Suprapubic skin (tissue), 4 donors: Measurements from ENCODE around the gene ANAPC7. TPM values are rescaled to one million over a fixed set of nuclear protein-coding genes. Genes with fewer than 3 reads are reported as not detected.

Source experiments
- DNase-seq, 2 donors: peaks; one replicate each; pipeline ENCODE4 v3.0.0-alpha.2; 2019; ENCODE audit warnings: low spot score in 2 of 2
- H3K27ac ChIP-seq: fragments of 200-600 bp; sonication (generic); one replicate; pipeline ENCODE4 v1.5.1; 2019
- H3K27me3 ChIP-seq: fragments of 200-600 bp; sonication (generic); one replicate; pipeline ENCODE4 v1.5.1; 2019
- H3K36me3 ChIP-seq: fragments of 200-600 bp; sonication (generic); one replicate; pipeline ENCODE4 v1.5.1; 2019
- H3K4me1 ChIP-seq: fragments of 200-600 bp; sonication (generic); one replicate; pipeline ENCODE4 v1.5.1; 2019
- H3K4me3 ChIP-seq: fragments of 200-600 bp; sonication (generic); one replicate; pipeline ENCODE4 v1.5.1; 2019; ENCODE audit warnings: mild to moderate bottlenecking
- H3K9me3 ChIP-seq: fragments of 200-600 bp; sonication (generic); one replicate; pipeline ENCODE4 v1.5.1; 2019
- CTCF ChIP-seq, 2 donors: fragments of 200-600 bp in 1 of 2; fragments of 450-650 bp in 1 of 2; sonication (generic) in 1 of 2; IDR thresholded peaks; one replicate each; pipeline ENCODE4 v1.5.1; 2016 to 2019; ENCODE audit warnings: antibody characterized with exemption in 2 of 2, mild to moderate bottlenecking in 1 of 2, moderate library complexity in 1 of 2
- EP300 ChIP-seq: sonication (generic); formaldehyde crosslinking; IDR thresholded peaks from one replicate; pipeline ENCODE4 v1.6.1; 2017; ENCODE audit warnings: antibody characterized with exemption
- POLR2A ChIP-seq, 2 donors: fragments of 450-650 bp; IDR thresholded peaks; one replicate each; pipeline ENCODE4 v1.6.1; 2017; ENCODE audit warnings: antibody characterized with exemption in 2 of 2, mild to moderate bottlenecking in 2 of 2, moderate library complexity in 2 of 2
- POLR2AphosphoS5 ChIP-seq, 3 donors: sonication (generic); formaldehyde crosslinking; IDR thresholded peaks; one replicate each; pipeline ENCODE4 v1.6.1; 2017; ENCODE audit warnings: antibody characterized with exemption in 3 of 3
- WGBS: methylation state at CpG from one replicate; pipeline ENCODE4 v1.1.5; 2018; 5-methylcytosine and 5-hydroxymethylcytosine counted together
- total RNA-seq, 4 donors: library from RNA; depleted of rRNA; stranded (reverse); fragments of >200 nt; gene quantifications; one replicate each; pipeline ENCODE4 v1.1.0, GENCODE V29; 2016

ANAPC7 gene
- total RNA-seq, 4 donors from 2014 or later, result 39.6 to 56.6 (median 45.6) TPM

- peaks cover 53% of the 10 kb centered on the region for H3K36me3 ChIP-seq
- no peak overlapping the region for H3K4me3 ChIP-seq
- H3K27me3 ChIP-seq, result no peaks in the 10 kb centered on the region
- TF ChIP-seq CTCF (IDR thresholded peaks at IDR 0.05), result no peak
- no peak for TF ChIP-seq POLR2AphosphoS5 (IDR thresholded peaks at IDR 0.05)
- TF ChIP-seq EP300, result no peak
- no peak for TF ChIP-seq POLR2A (IDR thresholded peaks at IDR 0.05)
- no peak for DNase-seq
- WGBS, result 41% methylated on average over 7 of the region's 12 CpGs
- no peaks in the 10 kb centered on the region for H3K9me3 ChIP-seq
- H3K4me1 ChIP-seq, result peaks cover 36% of the 10 kb centered on the region
- peak overlapping the region; percentile 16 for H3K27ac ChIP-seq
Observed at GRCh38 chr12:110349514-110350151, 53.9 kb downstream of the ANAPC7 start.

- no peak for TF ChIP-seq POLR2A (IDR thresholded peaks at IDR 0.05)
- TF ChIP-seq CTCF (IDR thresholded peaks at IDR 0.05), result no peak
- no peak for TF ChIP-seq EP300
- no peak for TF ChIP-seq POLR2AphosphoS5 (IDR thresholded peaks at IDR 0.05)
- peak overlapping the region; percentile 16 for H3K27ac ChIP-seq
- H3K36me3 ChIP-seq, result peaks cover 58% of the 10 kb centered on the region
- H3K4me3 ChIP-seq, result no peak overlapping the region
- H3K4me1 ChIP-seq, result peaks cover 40% of the 10 kb centered on the region
- WGBS, result 78% methylated on average over 4 of the region's 4 CpGs
- H3K9me3 ChIP-seq, result no peaks in the 10 kb centered on the region
- H3K27me3 ChIP-seq, result no peaks in the 10 kb centered on the region
- DNase-seq, result no peak
Observed at GRCh38 chr12:110349096-110349495, 54.4 kb downstream of the ANAPC7 start.

- 92% methylated on average over 7 of the region's 7 CpGs for WGBS
- H3K27ac ChIP-seq, result no peak overlapping the region
- H3K4me3 ChIP-seq, result no peak overlapping the region
Observed at GRCh38 chr12:110348431-110349059, 55.0 kb downstream of the ANAPC7 start.

GRCh38 chr12:110347767-110348166, 55.7 kb downstream of the ANAPC7 start:
- H3K9me3 ChIP-seq, result no peaks in the 10 kb centered on the region
- whole genome bisulfite sequencing, result 91% methylated on average over 3 of the region's 8 CpGs
- H3K4me3 ChIP-seq, result no peak overlapping the region
- DNase-seq, result no peak
- TF ChIP-seq POLR2A (IDR thresholded peaks at IDR 0.05) (no peak), EP300 (no peak), CTCF (IDR thresholded peaks at IDR 0.05) (no peak), POLR2AphosphoS5 (IDR thresholded peaks at IDR 0.05) (no peak)
- no peaks in the 10 kb centered on the region for H3K27me3 ChIP-seq
- H3K4me1 ChIP-seq, result peaks cover 40% of the 10 kb centered on the region
- H3K36me3 ChIP-seq, result peaks cover 71% of the 10 kb centered on the region
- no peak overlapping the region for H3K27ac ChIP-seq

More at GRCh38 chr12:110348431-110349059, 55.0 kb downstream of the ANAPC7 start:
- Histone ChIP-seq H3K36me3 (peaks cover 64% of the 10 kb centered on the region), H3K4me1 (peaks cover 40% of the 10 kb centered on the region), H3K27me3 (no peaks in the 10 kb centered on the region), H3K9me3 (no peaks in the 10 kb centered on the region)
- no peak for DNase-seq
- TF ChIP-seq EP300 (no peak), POLR2AphosphoS5 (IDR thresholded peaks at IDR 0.05) (no peak), CTCF (IDR thresholded peaks at IDR 0.05) (no peak), POLR2A (IDR thresholded peaks at IDR 0.05) (no peak)

GRCh38 chr12:110345963-110346362, 57.5 kb downstream of the ANAPC7 start:
- H3K4me1 ChIP-seq, result peaks cover 40% of the 10 kb centered on the region
- WGBS, result 83% methylated on average over 10 of the region's 12 CpGs

More at GRCh38 chr12:110345963-110346362, 57.5 kb downstream of the ANAPC7 start:
- Histone ChIP-seq H3K36me3 (peaks cover 89% of the 10 kb centered on the region), H3K27ac (peak overlapping the region; percentile 83), H3K4me3 (no peak overlapping the region), H3K9me3 (no peaks in the 10 kb centered on the region), H3K27me3 (no peaks in the 10 kb centered on the region)
- TF ChIP-seq CTCF (IDR thresholded peaks at IDR 0.05) (no peak), POLR2A (IDR thresholded peaks at IDR 0.05) (no peak), POLR2AphosphoS5 (IDR thresholded peaks at IDR 0.05) (no peak), EP300 (no peak)
- no peak for DNase-seq
